GM23338 (cell line): ENCODE measurements around the gene TNRC18. TPM values are rescaled to one million over a fixed set of nuclear protein-coding genes. Genes with fewer than 3 reads are reported as not detected.

Experiments used
- ATAC-seq: fragments of 200-7000 bp; cut with Tn5 transposase; 3 replicates; pipeline ENCODE4 v1.9.1; 2020
- DNase-seq: peaks from one replicate; pipeline ENCODE4 v3.0.0-alpha.2; 2015; ENCODE audit warnings: low spot score
- H2AFZ ChIP-seq: fragments of 200-600 bp; sonication (generic); 2 replicates; pipeline ENCODE4 v1.8.0; 2016; ENCODE audit warnings: antibody characterized with exemption, mild to moderate bottlenecking, moderate library complexity
- H3F3A ChIP-seq: fragments of 200-600 bp; sonication (generic); replicated peaks from 2 replicates; pipeline ENCODE4 v1.8.0; 2017; ENCODE audit warnings: antibody characterized with exemption, mixed run types, low read depth
- H3K27ac ChIP-seq: fragments of 200-600 bp; sonication (generic); 2 replicates; pipeline ENCODE4 v1.6.1; 2016; ENCODE audit warnings: low read depth
- H3K27me3 ChIP-seq: fragments of 200-600 bp; sonication (generic); 2 replicates; pipeline ENCODE4 v1.8.0; 2016; ENCODE audit warnings: mild to moderate bottlenecking, mixed run types, moderate library complexity; ENCODE audit not compliant: insufficient read depth
- H3K36me3 ChIP-seq: fragments of 200-600 bp; sonication (generic); 2 replicates; pipeline ENCODE4 v1.8.0; 2016; ENCODE audit warnings: mild to moderate bottlenecking; ENCODE audit not compliant: insufficient read depth
- H3K4me1 ChIP-seq: fragments of 200-600 bp; sonication (generic); 2 replicates; pipeline ENCODE4 v1.8.0; 2016; ENCODE audit warnings: mild to moderate bottlenecking, moderate library complexity; ENCODE audit not compliant: insufficient read depth
- H3K4me2 ChIP-seq: fragments of 200-600 bp; sonication (generic); 2 replicates; pipeline ENCODE4 v1.7.1; 2017; ENCODE audit warnings: mixed run types
- H3K4me3 ChIP-seq: fragments of 200-600 bp; sonication (generic); 2 replicates; pipeline ENCODE4 v1.6.1; 2016; ENCODE audit warnings: mixed run types
- H3K79me2 ChIP-seq: fragments of 200-600 bp; sonication (generic); replicated peaks from 2 replicates; pipeline ENCODE4 v1.8.0; 2017; ENCODE audit warnings: mild to moderate bottlenecking; ENCODE audit not compliant: insufficient read depth
- H3K9me2 ChIP-seq: fragments of 200-600 bp; sonication (generic); 2 replicates; pipeline ENCODE4 v1.8.0; 2017; ENCODE audit not compliant: insufficient read depth
- H4K20me1 ChIP-seq: fragments of 200-600 bp; sonication (generic); replicated peaks from 2 replicates; pipeline ENCODE4 v1.8.0; 2017; ENCODE audit warnings: mild to moderate bottlenecking; ENCODE audit not compliant: insufficient read depth
- H3K27ac Mint-ChIP-seq: 2 replicates; pipeline ENCODE4 v1.8.0; 2020; ENCODE audit warnings: inconsistent platforms, mild to moderate bottlenecking, moderate library complexity, mixed read lengths
- H3K27me3 Mint-ChIP-seq: 3 replicates; pipeline ENCODE4 v1.8.0; 2022; ENCODE audit warnings: low read depth, mild to moderate bottlenecking, moderate library complexity, mixed read lengths, inconsistent platforms; ENCODE audit not compliant: insufficient read depth, poor library complexity
- H3K36me3 Mint-ChIP-seq: 3 replicates; pipeline ENCODE4 v1.8.0; 2021; ENCODE audit warnings: low read depth, mild to moderate bottlenecking, inconsistent platforms, moderate library complexity, mixed read lengths
- H3K4me1 Mint-ChIP-seq: 3 replicates; pipeline ENCODE4 v1.8.0; 2020; ENCODE audit warnings: mild to moderate bottlenecking, inconsistent platforms, mixed read lengths
- H3K4me3 Mint-ChIP-seq: 3 replicates; pipeline ENCODE4 v1.8.0; 2021; ENCODE audit warnings: moderate library complexity, mild to moderate bottlenecking, inconsistent platforms, mixed read lengths
- H3K9me3 Mint-ChIP-seq: 3 replicates; pipeline ENCODE4 v1.8.0; 2020; ENCODE audit warnings: moderate library complexity, mild to moderate bottlenecking, inconsistent platforms, mixed read lengths
- CREB1 ChIP-seq: fragments of 250-450 bp; sonication (Bioruptor Pico); IDR thresholded peaks from 2 replicates; pipeline ENCODE4 v1.5.0; 2020; ENCODE audit warnings: low read depth, mild to moderate bottlenecking, moderate library complexity
- ETS1 ChIP-seq: IDR thresholded peaks from 2 replicates; pipeline ENCODE4 v1.6.1; 2016; ENCODE audit warnings: antibody characterized with exemption
- EZH2 ChIP-seq: fragments of 200-600 bp; sonication (generic); IDR thresholded peaks from one replicate; pipeline ENCODE4 v1.8.0; 2017; ENCODE audit warnings: antibody characterized with exemption, mild to moderate bottlenecking, low read depth; ENCODE audit not compliant: unreplicated experiment
- EZH2phosphoT487 ChIP-seq: fragments of 200-600 bp; sonication (generic); IDR thresholded peaks from one replicate; pipeline ENCODE4 v1.8.1; 2018; ENCODE audit warnings: antibody characterized with exemption; ENCODE audit not compliant: unreplicated experiment
- JUNB ChIP-seq: IDR thresholded peaks from one replicate; pipeline ENCODE4 v1.6.1; 2016; ENCODE audit warnings: antibody characterized with exemption; ENCODE audit not compliant: unreplicated experiment
- NANOG ChIP-seq: IDR thresholded peaks from 2 replicates; pipeline ENCODE4 v1.6.1; 2016; ENCODE audit warnings: antibody characterized with exemption, borderline replicate concordance
- POLR2AphosphoS5 ChIP-seq: IDR thresholded peaks from 2 replicates; pipeline ENCODE4 v1.6.1; 2016; ENCODE audit warnings: antibody characterized with exemption, low read depth
- STAT1 ChIP-seq: IDR thresholded peaks from one replicate; pipeline ENCODE4 v1.6.1; 2016; ENCODE audit warnings: antibody characterized with exemption; ENCODE audit not compliant: unreplicated experiment
- ZNF114 ChIP-seq: fragments of 250-450 bp; sonication (Bioruptor Pico); IDR thresholded peaks from 2 replicates; pipeline ENCODE4 v1.5.0; 2020; ENCODE audit warnings: mild to moderate bottlenecking, moderate library complexity
- ZNF331 ChIP-seq: fragments of 250-450 bp; sonication (Bioruptor Pico); IDR thresholded peaks from 2 replicates; pipeline ENCODE4 v1.5.0; 2020; ENCODE audit warnings: low read depth, mild to moderate bottlenecking, moderate library complexity
- ZNF462 ChIP-seq: fragments of 250-450 bp; sonication (Bioruptor Pico); IDR thresholded peaks from 2 replicates; pipeline ENCODE4 v1.5.0; 2020; ENCODE audit warnings: mild to moderate bottlenecking, moderate library complexity
- polyA plus RNA-seq: library from polyadenylated mRNA; unstranded; fragments of >200 nt; fragmentation: Nextera tagmentation; extraction: Ambion mirVana; gene quantifications from 2 replicates; pipeline ENCODE4 v1.2.1, GENCODE V29; 2016
- total RNA-seq: library from RNA; depleted of rRNA; stranded (reverse); fragments of >200 nt; shearing (Covaris generic); gene quantifications from 2 replicates; pipeline ENCODE4 v1.2.3, GENCODE V29; 2014
- TF ChIP-seq, protein P1 (sequence below), 2 experiments: fragments of 200-600 bp in 1 of 2; sonication (generic) in 1 of 2; conservative IDR thresholded peaks; 2 replicates each; pipeline versions ENCODE4 v1.5.1 to v1.6.1; 2016 to 2017; ENCODE audit warnings: antibody characterized with exemption in 2 of 2, low read depth in 2 of 2, mild to moderate bottlenecking in 2 of 2, moderate library complexity in 1 of 2

Gene TNRC18
- total and polyA plus RNA-seq, 2 experiments from 2014 or later = 2.1 to 17.5 TPM

GRCh38 chr7:5387711-5388245 is 35.9 kb downstream of the TNRC18 start:
- H3K4me3 Mint-ChIP-seq = no peak overlapping the region; the same call in 2 of the 3 replicates
- H3K4me1 Mint-ChIP-seq = peaks cover 4% of the 10 kb centered on the region
- Histone ChIP-seq H3K4me1 (peaks cover 7% of the 10 kb centered on the region; the same call in 1 of the 2 replicates), H4K20me1 (peaks cover 7% of the 10 kb centered on the region; the same call in 1 of the 2 replicates), H3K36me3 (no peaks in the 10 kb centered on the region), H3K4me2 (peak overlapping the region; percentile 81; the same call in 1 of the 2 replicates), H3K79me2 (peaks cover 7% of the 10 kb centered on the region; the same call in 1 of the 2 replicates), H3K27ac (no peak overlapping the region), H2AFZ (peak overlapping the region; percentile 38), H3K9me2 (no peaks in the 10 kb centered on the region), H3K27me3 (peaks cover 32% of the 10 kb centered on the region; the same call in 1 of the 2 replicates), H3K4me3 (peak overlapping the region; percentile 60), H3F3A (no peaks in the 10 kb centered on the region; the same call in 1 of the 2 replicates)
- peaks cover 4% of the 10 kb centered on the region; the same call in 2 of the 3 replicates for H3K36me3 Mint-ChIP-seq
- H3K9me3 Mint-ChIP-seq = no peaks in the 10 kb centered on the region
- DNase-seq (peak; percentile 55), ATAC-seq (peak; percentile 43)
- TF ChIP-seq, protein P1, sequence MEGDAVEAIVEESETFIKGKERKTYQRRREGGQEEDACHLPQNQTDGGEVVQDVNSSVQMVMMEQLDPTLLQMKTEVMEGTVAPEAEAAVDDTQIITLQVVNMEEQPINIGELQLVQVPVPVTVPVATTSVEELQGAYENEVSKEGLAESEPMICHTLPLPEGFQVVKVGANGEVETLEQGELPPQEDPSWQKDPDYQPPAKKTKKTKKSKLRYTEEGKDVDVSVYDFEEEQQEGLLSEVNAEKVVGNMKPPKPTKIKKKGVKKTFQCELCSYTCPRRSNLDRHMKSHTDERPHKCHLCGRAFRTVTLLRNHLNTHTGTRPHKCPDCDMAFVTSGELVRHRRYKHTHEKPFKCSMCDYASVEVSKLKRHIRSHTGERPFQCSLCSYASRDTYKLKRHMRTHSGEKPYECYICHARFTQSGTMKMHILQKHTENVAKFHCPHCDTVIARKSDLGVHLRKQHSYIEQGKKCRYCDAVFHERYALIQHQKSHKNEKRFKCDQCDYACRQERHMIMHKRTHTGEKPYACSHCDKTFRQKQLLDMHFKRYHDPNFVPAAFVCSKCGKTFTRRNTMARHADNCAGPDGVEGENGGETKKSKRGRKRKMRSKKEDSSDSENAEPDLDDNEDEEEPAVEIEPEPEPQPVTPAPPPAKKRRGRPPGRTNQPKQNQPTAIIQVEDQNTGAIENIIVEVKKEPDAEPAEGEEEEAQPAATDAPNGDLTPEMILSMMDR (conservative IDR thresholded peaks at IDR 0.05; ENCODE audit: low read depth in 2 of 2) = no peak
- peaks cover 21% of the 10 kb centered on the region for H3K27me3 Mint-ChIP-seq
- no peak overlapping the region for H3K27ac Mint-ChIP-seq

DNA sequence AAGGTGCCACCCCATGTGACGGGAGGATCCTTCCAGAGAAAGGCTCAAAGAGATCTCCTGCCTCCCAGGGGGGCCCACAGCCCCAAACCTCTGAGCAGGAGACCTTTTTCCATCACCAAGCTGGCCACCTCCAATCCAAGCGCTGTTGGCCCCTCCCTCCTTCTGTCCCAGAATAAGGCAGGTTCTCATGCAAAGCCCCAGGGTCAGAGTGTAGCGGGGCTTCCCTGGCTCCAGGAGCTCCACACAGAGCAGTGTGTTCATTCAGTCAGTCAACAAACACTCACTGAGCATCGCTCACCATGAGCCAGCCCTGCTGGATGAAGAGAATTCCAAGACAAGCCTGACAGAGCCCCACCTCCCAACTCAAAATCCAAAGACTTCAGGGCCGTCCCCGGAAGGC is 39.0 kb downstream of the TNRC18 start:
- Mint-ChIP-seq H3K27ac (no peak overlapping the region), H3K4me3 (no peak overlapping the region), H3K36me3 (peaks cover 4% of the 10 kb centered on the region; the same call in 2 of the 3 replicates), H3K27me3 (peaks cover 16% of the 10 kb centered on the region), H3K9me3 (no peaks in the 10 kb centered on the region), H3K4me1 (peaks cover 8% of the 10 kb centered on the region)
- no peak for TF ChIP-seq ZNF114 (CRISPR knock-in tag)
- TF ChIP-seq CREB1 (CRISPR knock-in tag) = no peak
- TF ChIP-seq JUNB = no peak
- TF ChIP-seq ETS1 = no peak
- no peak for TF ChIP-seq POLR2AphosphoS5
- no peak for TF ChIP-seq STAT1
- TF ChIP-seq ZNF462 (CRISPR knock-in tag) = no peak
- TF ChIP-seq EZH2 = no peak
- no peak for TF ChIP-seq ZNF331 (CRISPR knock-in tag)
- TF ChIP-seq EZH2phosphoT487 = no peak
- no peak for TF ChIP-seq NANOG
- H3K4me3 ChIP-seq = no peak overlapping the region
- ATAC-seq = no peak
- peaks cover 28% of the 10 kb centered on the region; the same call in 1 of the 2 replicates for H3K27me3 ChIP-seq
- H3K36me3 ChIP-seq = no peaks in the 10 kb centered on the region
- no peak overlapping the region for H2AFZ ChIP-seq
- H3K4me1 ChIP-seq = peaks cover 14% of the 10 kb centered on the region; the same call in 1 of the 2 replicates
- H3F3A ChIP-seq = no peaks in the 10 kb centered on the region; the same call in 1 of the 2 replicates
- peaks cover 7% of the 10 kb centered on the region; the same call in 1 of the 2 replicates for H4K20me1 ChIP-seq
- H3K4me2 ChIP-seq = no peak overlapping the region
- no peak for DNase-seq
- H3K79me2 ChIP-seq = peaks cover 7% of the 10 kb centered on the region; the same call in 1 of the 2 replicates
- no peaks in the 10 kb centered on the region for H3K9me2 ChIP-seq
- H3K27ac ChIP-seq = no peak overlapping the region
